CD4-positive, CD25-positive, alpha-beta regulatory T cell (primary cell): ENCODE measurements around the gene TRPM3. TPM values are rescaled to one million over a fixed set of nuclear protein-coding genes. Genes with fewer than 3 reads are reported as not detected.
A peak's percentile ranks its signal among the peaks of the same experiment; 100 is the strongest.

Experiments used
- ATAC-seq, 2 donors: fragments of 150-1000 bp; cut with Tn5 transposase; one replicate each; pipeline ENCODE4 v1.10.0; 2021; ENCODE audit warnings: low read depth in 2 of 2, moderate number of reproducible peaks in 2 of 2, moderate library complexity in 1 of 2
- DNase-seq, 3 donors: peaks; one replicate each; pipeline versions ENCODE4 v3.0.0 to v3.0.0-alpha.2; 2012 to 2022; ENCODE audit warnings: mixed read lengths in 1 of 3
- H3K27ac ChIP-seq: one replicate; pipeline ENCODE4 v1.7.0; 2013; ENCODE audit warnings: mild to moderate bottlenecking, low read length; ENCODE audit not compliant: insufficient read depth, poor library complexity, severe bottlenecking
- H3K27me3 ChIP-seq: one replicate; pipeline ENCODE4 v1.7.0; 2013; ENCODE audit warnings: low read length; ENCODE audit not compliant: control insufficient read depth, insufficient read depth
- H3K36me3 ChIP-seq: one replicate; pipeline ENCODE4 v1.7.0; 2013; ENCODE audit warnings: mild to moderate bottlenecking, low read length, moderate library complexity; ENCODE audit not compliant: control insufficient read depth, insufficient read depth
- H3K4me1 ChIP-seq: 2 replicates; pipeline ENCODE4 v1.7.0; 2013; ENCODE audit warnings: mild to moderate bottlenecking, low read length; ENCODE audit not compliant: insufficient read depth, control insufficient read depth, poor library complexity, severe bottlenecking
- H3K4me3 ChIP-seq: one replicate; pipeline ENCODE4 v1.7.0; 2013; ENCODE audit warnings: low read depth, mild to moderate bottlenecking, low read length, moderate library complexity
- H3K9me3 ChIP-seq, 2 experiments: 1 replicate in 1 of 2; 2 replicates in 1 of 2; pipeline ENCODE4 v1.7.0; 2013; ENCODE audit warnings: low read length in 2 of 2, mild to moderate bottlenecking in 1 of 2, moderate library complexity in 1 of 2; ENCODE audit not compliant: control insufficient read depth in 2 of 2
- H3K27ac Mint-ChIP-seq, 3 donors: one replicate each; pipeline ENCODE4 v1.8.0; 2020 to 2022; ENCODE audit warnings: mild to moderate bottlenecking in 3 of 3, mixed read lengths in 3 of 3, moderate library complexity in 2 of 3
- H3K27me3 Mint-ChIP-seq: one replicate; pipeline ENCODE4 v1.8.0; 2022; ENCODE audit warnings: mild to moderate bottlenecking, mixed read lengths
- H3K36me3 Mint-ChIP-seq: one replicate; pipeline ENCODE4 v1.8.0; 2020; ENCODE audit warnings: mixed read lengths
- H3K4me1 Mint-ChIP-seq, 4 donors: one replicate each; pipeline ENCODE4 v1.8.0; 2020 to 2022; ENCODE audit warnings: mixed read lengths in 4 of 4, mild to moderate bottlenecking in 1 of 4
- H3K4me3 Mint-ChIP-seq, 4 donors: one replicate each; pipeline ENCODE4 v1.8.0; 2020 to 2022; ENCODE audit warnings: mild to moderate bottlenecking in 4 of 4, mixed read lengths in 4 of 4, moderate library complexity in 3 of 4
- H3K9me3 Mint-ChIP-seq, 7 donors: one replicate each; pipeline ENCODE4 v1.8.0; 2020 to 2022; ENCODE audit warnings: mixed read lengths in 7 of 7, mild to moderate bottlenecking in 3 of 7, moderate library complexity in 2 of 7
- polyA plus RNA-seq, 4 donors: library from polyadenylated mRNA; unstranded; fragments of 300-500 nt; fragmentation: Illumina TruSeq; gene quantifications; one replicate each; pipeline ENCODE4 v1.2.3, GENCODE V29; 2021
- total RNA-seq: library from RNA; stranded (reverse); gene quantifications from one replicate; pipeline ENCODE4 v1.2.3, GENCODE V29; 2022

Gene TRPM3
- total and polyA plus RNA-seq, 5 donors from 2014 or later: not detected

DNA sequence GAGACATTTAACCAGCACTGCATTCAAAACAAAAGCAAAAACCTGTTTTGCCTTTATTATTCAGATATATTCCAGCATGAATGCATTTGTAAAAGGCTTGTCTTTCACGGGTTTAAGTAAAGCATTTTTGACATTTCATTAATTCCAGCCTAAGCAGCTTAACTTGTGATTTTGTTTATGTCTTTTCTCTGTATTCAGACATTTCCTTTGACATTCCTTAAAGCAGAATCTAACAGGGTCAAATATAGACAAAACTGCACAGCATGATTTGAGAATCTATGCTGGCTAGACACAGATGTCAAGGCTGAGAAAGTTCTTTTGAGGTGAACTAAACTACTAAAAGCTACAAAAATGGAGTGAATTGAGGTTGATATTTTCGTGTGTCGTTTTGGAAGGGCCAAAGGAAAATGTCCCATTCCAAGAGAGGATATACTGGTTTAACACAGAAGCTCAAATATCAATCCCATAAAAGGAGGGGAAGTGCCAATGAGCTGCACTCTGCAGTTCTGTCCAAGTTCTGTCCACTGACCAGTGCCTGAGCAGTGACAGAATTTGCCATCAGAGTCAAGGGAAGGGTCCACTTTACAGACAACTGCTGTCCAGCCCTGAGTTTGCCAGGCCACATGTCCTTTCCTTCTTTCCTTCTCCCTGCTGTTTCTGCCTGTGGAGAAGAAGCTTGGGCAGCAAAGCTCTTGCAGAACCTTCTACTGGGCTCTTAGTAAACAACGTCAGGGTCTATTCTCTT lies 508.2 kb downstream of the TRPM3 start:
- H3K27ac ChIP-seq: no peak overlapping the region
- H3K4me1 ChIP-seq: no peaks in the 10 kb centered on the region
- H3K27ac Mint-ChIP-seq: peak overlapping the region in 1 of 3 donors; percentile 39
- no peaks in the 10 kb centered on the region for H3K9me3 Mint-ChIP-seq
- H3K36me3 Mint-ChIP-seq: no peaks in the 10 kb centered on the region
- no peaks in the 10 kb centered on the region for H3K4me1 Mint-ChIP-seq
- no peak for DNase-seq
- ATAC-seq: no peak
- no peaks in the 10 kb centered on the region for H3K9me3 ChIP-seq
- no peaks in the 10 kb centered on the region for H3K27me3 ChIP-seq
- H3K4me3 ChIP-seq: no peak overlapping the region
- no peaks in the 10 kb centered on the region for H3K36me3 ChIP-seq
- no peak overlapping the region for H3K4me3 Mint-ChIP-seq
- H3K27me3 Mint-ChIP-seq: peaks cover 12% of the 10 kb centered on the region

DNA sequence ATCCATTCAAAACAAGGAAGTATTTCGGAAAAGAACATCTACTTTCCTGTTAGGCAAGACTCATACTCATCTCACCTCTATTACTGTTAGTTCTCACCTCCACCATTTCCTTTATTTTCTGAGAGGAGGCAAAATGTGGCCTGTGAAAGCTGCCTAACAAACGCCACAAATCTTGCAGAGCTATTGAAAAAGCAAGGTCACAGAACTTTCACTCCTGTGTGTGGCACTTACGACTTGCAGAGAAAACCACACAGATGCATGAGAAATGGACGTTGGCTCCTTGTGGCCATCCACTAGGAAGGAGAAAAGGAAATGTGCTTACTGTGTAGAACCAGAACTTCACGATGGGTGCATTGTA lies 511.2 kb downstream of the TRPM3 start:
- Histone ChIP-seq H3K4me1 (no peaks in the 10 kb centered on the region), H3K27ac (no peak overlapping the region), H3K4me3 (no peak overlapping the region), H3K36me3 (no peaks in the 10 kb centered on the region), H3K27me3 (no peaks in the 10 kb centered on the region), H3K9me3 (no peaks in the 10 kb centered on the region)
- no peak overlapping the region for H3K27ac Mint-ChIP-seq
- peaks cover 0 to 2% (median 0%) of the 10 kb centered on the region in 4 donors for H3K4me1 Mint-ChIP-seq
- H3K9me3 Mint-ChIP-seq: no peaks in the 10 kb centered on the region
- H3K4me3 Mint-ChIP-seq: no peak overlapping the region
- ATAC-seq (no peak), DNase-seq (no peak)
- H3K27me3 Mint-ChIP-seq: peaks cover 12% of the 10 kb centered on the region
- H3K36me3 Mint-ChIP-seq: no peaks in the 10 kb centered on the region

DNA sequence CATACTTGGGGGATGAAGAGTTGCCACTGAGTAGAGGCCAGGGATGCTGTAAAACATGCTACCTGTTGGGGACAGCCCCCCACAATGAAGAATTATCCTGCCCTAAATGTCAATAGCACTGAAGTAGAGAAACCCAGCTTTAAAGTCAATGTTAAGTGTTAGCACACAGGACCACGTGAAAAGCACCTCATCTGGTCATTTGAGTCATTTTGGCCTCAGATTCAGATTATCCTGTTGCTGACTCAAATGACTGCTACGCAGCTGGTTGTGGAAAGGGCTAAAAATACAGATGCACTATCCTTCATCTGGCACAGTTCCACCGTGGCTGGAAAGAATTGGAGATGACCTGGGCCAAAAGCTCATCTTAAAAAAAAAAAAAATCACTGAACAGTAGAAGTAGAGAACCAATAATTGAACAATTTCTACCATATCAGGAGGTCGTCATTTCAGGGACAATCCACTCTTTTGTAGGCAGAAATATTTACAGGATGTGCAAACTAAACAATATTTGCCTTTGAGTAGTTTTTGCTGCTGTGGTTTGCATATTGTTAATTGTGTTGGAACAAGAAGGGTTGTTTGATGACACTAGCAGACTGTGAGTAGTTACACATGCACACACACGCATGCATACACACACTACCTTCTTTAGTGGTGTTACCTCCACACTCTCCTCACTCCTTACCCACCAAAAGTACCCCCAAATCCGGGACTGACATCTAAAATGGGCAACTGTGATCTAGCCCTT lies 511.7 kb downstream of the TRPM3 start:
- H3K27me3 ChIP-seq: no peaks in the 10 kb centered on the region
- Mint-ChIP-seq H3K27ac (no peak overlapping the region), H3K4me3 (no peak overlapping the region), H3K4me1 (peaks cover 0 to 2% (median 0%) of the 10 kb centered on the region in 4 donors), H3K27me3 (peaks cover 12% of the 10 kb centered on the region), H3K9me3 (no peaks in the 10 kb centered on the region), H3K36me3 (no peaks in the 10 kb centered on the region)
- no peaks in the 10 kb centered on the region for H3K4me1 ChIP-seq
- no peaks in the 10 kb centered on the region for H3K9me3 ChIP-seq
- ATAC-seq (no peak), DNase-seq (no peak)
- no peak overlapping the region for H3K27ac ChIP-seq
- no peak overlapping the region for H3K4me3 ChIP-seq
- H3K36me3 ChIP-seq: no peaks in the 10 kb centered on the region

DNA sequence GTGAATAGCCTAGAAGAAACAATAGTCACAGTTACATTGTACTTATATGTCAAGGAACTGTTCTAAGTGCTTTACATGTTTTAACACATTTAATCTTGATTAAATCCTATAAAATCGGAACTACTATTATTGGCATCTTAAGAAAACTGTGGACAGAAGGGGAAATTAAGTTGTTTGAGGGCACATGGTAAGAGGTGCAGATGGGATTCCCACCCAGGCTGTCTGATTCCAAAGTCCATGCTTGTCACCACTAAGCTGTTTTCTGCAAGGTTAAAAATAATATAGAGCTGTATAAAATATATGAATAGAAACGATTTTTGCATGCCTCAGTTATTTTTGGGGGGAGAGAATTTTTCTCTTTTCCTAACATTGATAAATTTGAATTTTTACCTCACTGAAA lies 512.4 kb downstream of the TRPM3 start:
- H3K4me1 ChIP-seq: no peaks in the 10 kb centered on the region
- Mint-ChIP-seq H3K36me3 (no peaks in the 10 kb centered on the region), H3K9me3 (no peaks in the 10 kb centered on the region), H3K4me1 (peaks cover 0 to 2% (median 0%) of the 10 kb centered on the region in 4 donors), H3K4me3 (no peak overlapping the region), H3K27me3 (peaks cover 12% of the 10 kb centered on the region), H3K27ac (no peak overlapping the region)
- H3K27ac ChIP-seq: no peak overlapping the region
- H3K4me3 ChIP-seq: no peak overlapping the region
- H3K9me3 ChIP-seq: no peaks in the 10 kb centered on the region
- H3K27me3 ChIP-seq: no peaks in the 10 kb centered on the region
- no peaks in the 10 kb centered on the region for H3K36me3 ChIP-seq
- ATAC-seq (no peak), DNase-seq (no peak)

DNA sequence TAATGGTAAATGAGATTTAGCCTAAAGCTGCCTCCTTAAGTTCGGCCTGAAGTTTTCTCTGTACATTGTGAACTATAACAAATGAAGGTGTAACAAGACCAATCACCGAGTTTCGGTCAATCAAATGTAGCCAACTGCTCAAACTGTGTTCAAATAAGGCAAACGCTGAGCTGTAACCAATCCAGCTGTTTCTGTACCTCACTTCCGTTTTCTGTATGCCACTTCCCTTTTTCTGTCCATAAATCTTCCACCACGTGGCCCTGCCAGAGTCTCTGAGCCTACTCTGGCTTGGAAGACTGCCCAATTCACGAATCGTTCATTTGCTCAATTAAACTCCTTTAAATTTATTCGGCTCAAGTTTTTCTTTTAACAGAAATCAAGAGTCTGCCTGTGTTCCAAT lies 513.5 kb downstream of the TRPM3 start:
- Histone ChIP-seq H3K36me3 (no peaks in the 10 kb centered on the region), H3K27me3 (no peaks in the 10 kb centered on the region), H3K9me3 (no peaks in the 10 kb centered on the region), H3K4me3 (no peak overlapping the region), H3K4me1 (no peaks in the 10 kb centered on the region), H3K27ac (no peak overlapping the region)
- H3K36me3 Mint-ChIP-seq: no peaks in the 10 kb centered on the region
- H3K9me3 Mint-ChIP-seq: no peaks in the 10 kb centered on the region
- no peak overlapping the region for H3K4me3 Mint-ChIP-seq
- DNase-seq (no peak), ATAC-seq (no peak)
- H3K27ac Mint-ChIP-seq: no peak overlapping the region
- peaks cover 0 to 2% (median 0%) of the 10 kb centered on the region in 4 donors for H3K4me1 Mint-ChIP-seq
- H3K27me3 Mint-ChIP-seq: peaks cover 12% of the 10 kb centered on the region

DNA sequence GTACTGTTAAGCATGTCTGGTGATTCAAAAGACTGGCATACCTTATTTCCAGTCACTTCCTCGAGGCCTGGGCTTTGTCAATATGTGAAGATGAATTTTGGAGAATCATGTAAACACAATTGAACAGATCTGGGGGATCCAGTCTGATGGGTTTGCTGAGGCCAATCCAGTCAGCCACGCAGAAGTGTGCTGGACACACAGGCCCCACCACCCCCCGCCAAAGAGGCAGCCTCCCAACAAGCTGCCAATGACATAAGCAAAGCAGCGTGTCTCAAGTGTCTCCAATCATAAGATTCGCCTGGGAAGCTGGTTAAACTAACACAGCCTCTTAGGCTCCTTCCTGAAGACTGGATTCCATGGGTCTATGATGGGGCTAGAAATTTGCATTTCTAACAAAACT lies 514.1 kb downstream of the TRPM3 start:
- Histone ChIP-seq H3K4me1 (no peaks in the 10 kb centered on the region), H3K36me3 (no peaks in the 10 kb centered on the region), H3K4me3 (no peak overlapping the region), H3K9me3 (no peaks in the 10 kb centered on the region), H3K27ac (no peak overlapping the region), H3K27me3 (no peaks in the 10 kb centered on the region)
- no peaks in the 10 kb centered on the region for H3K36me3 Mint-ChIP-seq
- no peak overlapping the region for H3K27ac Mint-ChIP-seq
- ATAC-seq (no peak), DNase-seq (no peak)
- peaks cover 12% of the 10 kb centered on the region for H3K27me3 Mint-ChIP-seq
- no peaks in the 10 kb centered on the region for H3K9me3 Mint-ChIP-seq
- H3K4me3 Mint-ChIP-seq: no peak overlapping the region
- peaks cover 0 to 5% (median under 1%) of the 10 kb centered on the region in 4 donors for H3K4me1 Mint-ChIP-seq

DNA sequence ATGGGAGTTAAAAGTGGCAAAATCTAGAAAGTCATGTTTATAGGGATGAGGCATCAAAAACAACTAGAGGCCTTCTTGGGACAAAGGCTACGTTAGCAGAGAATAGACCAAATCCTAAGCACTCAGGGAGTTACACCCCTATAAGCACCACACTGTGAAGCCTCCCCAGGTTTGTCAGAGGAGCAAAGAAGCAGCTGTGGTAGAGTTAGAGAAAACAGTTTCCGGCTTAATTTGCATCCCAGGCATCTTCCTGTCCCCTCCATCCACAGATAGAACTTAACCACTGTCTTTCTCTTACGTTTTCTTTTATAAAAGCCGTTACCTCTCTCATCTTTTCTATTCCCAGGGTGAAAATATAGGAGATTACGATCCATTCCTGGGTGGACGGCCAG lies 518.4 kb downstream of the TRPM3 start:
- Mint-ChIP-seq H3K9me3 (no peaks in the 10 kb centered on the region), H3K4me3 (no peak overlapping the region), H3K36me3 (no peaks in the 10 kb centered on the region), H3K4me1 (peaks cover 0 to 4% (median under 1%) of the 10 kb centered on the region in 4 donors), H3K27ac (peak overlapping the region in 1 of 3 donors; percentile 37), H3K27me3 (peaks cover 9% of the 10 kb centered on the region)
- no peaks in the 10 kb centered on the region for H3K9me3 ChIP-seq
- H3K36me3 ChIP-seq: no peaks in the 10 kb centered on the region
- no peak overlapping the region for H3K27ac ChIP-seq
- H3K4me1 ChIP-seq: no peaks in the 10 kb centered on the region
- no peak overlapping the region for H3K4me3 ChIP-seq
- ATAC-seq: no peak
- H3K27me3 ChIP-seq: no peaks in the 10 kb centered on the region
- DNase-seq: no peak
